Heart left ventricle (tissue), 16 donors: ENCODE results near the gene DNASE1L1. TPM values are rescaled to one million over a fixed set of nuclear protein-coding genes. Genes with fewer than 3 reads are reported as not detected.

ENCODE experiments used
- ATAC-seq, 4 donors: fragments of 200-7000 bp; cut with Tn5 transposase; one replicate each; pipeline ENCODE4 v1.9.1; 2020 to 2022; ENCODE audit warnings: moderate library complexity in 4 of 4, mild to moderate bottlenecking in 3 of 4, moderate number of reproducible peaks in 1 of 4
- DNase-seq, 5 donors: peaks; one replicate each; pipeline ENCODE4 v3.0.0-alpha.2; 2020
- H3K27ac ChIP-seq, 12 donors: fragments of 200-600 bp; sonication (generic) in 4 of 12; one replicate each; pipeline versions ENCODE4 v1.5.0 to v1.8.0; 2016 to 2022; ENCODE audit warnings: mild to moderate bottlenecking in 2 of 12
- H3K27me3 ChIP-seq, 9 donors: fragments of 200-600 bp; sonication (generic) in 2 of 9; one replicate each; pipeline versions ENCODE4 v1.5.1 to v1.8.0; 2016 to 2022; ENCODE audit warnings: mild to moderate bottlenecking in 3 of 9
- H3K36me3 ChIP-seq, 9 donors: fragments of 200-600 bp; sonication (generic) in 2 of 9; one replicate each; pipeline versions ENCODE4 v1.5.0 to v1.8.0; 2018 to 2022; ENCODE audit warnings: mild to moderate bottlenecking in 2 of 9
- H3K4me1 ChIP-seq, 12 donors: fragments of 200-600 bp; sonication (generic) in 4 of 12; one replicate each; pipeline versions ENCODE4 v1.5.0 to v1.8.0; 2016 to 2022; ENCODE audit warnings: mild to moderate bottlenecking in 3 of 12
- H3K4me3 ChIP-seq, 12 donors: fragments of 200-600 bp; sonication (generic) in 4 of 12; one replicate each; pipeline versions ENCODE4 v1.5.0 to v1.8.0; 2017 to 2022; ENCODE audit warnings: mild to moderate bottlenecking in 9 of 12, moderate library complexity in 4 of 12
- H3K9me3 ChIP-seq, 12 donors: fragments of 200-600 bp; sonication (generic) in 4 of 12; one replicate each; pipeline versions ENCODE4 v1.5.0 to v1.8.0; 2016 to 2022; ENCODE audit warnings: mild to moderate bottlenecking in 1 of 12
- CTCF ChIP-seq, 12 donors: fragments of 200-600 bp; sonication (generic) in 4 of 12; IDR thresholded peaks; one replicate each; pipeline versions ENCODE4 v1.5.0 to v1.8.0; 2018 to 2022; ENCODE audit warnings: antibody characterized with exemption in 12 of 12, mild to moderate bottlenecking in 5 of 12
- POLR2A ChIP-seq, 2 donors: fragments of 450-650 bp; IDR thresholded peaks; one replicate each; pipeline ENCODE4 v1.6.1; 2017; ENCODE audit warnings: antibody characterized with exemption in 2 of 2, mild to moderate bottlenecking in 2 of 2, moderate library complexity in 2 of 2
- WGBS, 4 donors: extraction: QIAGEN DNeasy Blood & Tissue Kit in 2 of 4; methylation state at CpG; one replicate each; pipeline versions ENCODE4 v1.1.5 to v1.1.7; 2013 to 2018; 5-methylcytosine and 5-hydroxymethylcytosine counted together
- intact Hi-C, 10 donors: fragments of 100-400 bp; cut with DNase I; formaldehyde crosslinking; loops; one replicate each; pipeline versions ENCODE4 v1.11.1 to v1.14.2; 2022
- polyA plus RNA-seq, 2 donors: library from polyadenylated mRNA; stranded (reverse); fragments of 200-250 nt; gene quantifications; one replicate each; pipeline ENCODE4 v1.2.3, GENCODE V29; 2013
- total RNA-seq, 9 donors: library from RNA; depleted of rRNA in 2 of 9; stranded (reverse); fragments of >200 nt in 2 of 9; fragmentation: NEBNext Ultra II Directional in 3 of 9; extraction: Animal tissue kit (Norgen Biotek cat#: 25700) in 3 of 9; gene quantifications; one replicate each; pipeline versions ENCODE4 v1.1.0 to v1.2.4, GENCODE V29; 2016 to 2023
- donor health status: ischemic (EF 13 %, LVEDD 7.1; RV severe dilation, severe dysfunction).
- donor health status: healthy with polysubstance abuse.
- donor health status: DM: no; HTN: yes; CAD: no.
- donor health status: DM: no; HTN: no; CAD: no.
- donor health status: ischemic (EF 25% LVEDD 6.9; RV normal size, moderate dysfunction).
- donor health status: ischemic (EF 25% LVEDD 5.7; RV mildly dilated, moderate dysfunction).
- donor health status: healthy.
- donor health status: DM: yes; HTN: yes; CAD: no.
- donor health status: ischemic (EF 35%, LVEDD 5.7; RV mildly dilated, moderate dysfunction).
- donor health status: nonischemic (EF 11% LVEDD 7.7; RV severe dilation, severe dysfunction).
- donor health status: DM: yes; HTN: yes; CAD: no.
- donor health status: PGD.
- donor health status: ischemic (EF 29% LVEDD 5.4; RV normal size, mild dysfunction).
- donor health status: nonischemic (EF 23%, LVEDD 6.1; RV moderate dilation, normal function).

Gene DNASE1L1
- total and polyA plus RNA-seq, 11 donors = 26.7 to 117 (median 43.8) TPM

- H3K4me3 ChIP-seq = no peak overlapping the region
- intact Hi-C loops = no loop called here
- TF ChIP-seq POLR2A (IDR thresholded peaks at IDR 0.05) (no peak), CTCF (IDR thresholded peaks at IDR 0.05) (no peak)
- H3K27ac ChIP-seq = no peak overlapping the region
- peaks cover 0 to 3% (median 0%) of the 10 kb centered on the region in 9 donors for H3K27me3 ChIP-seq
- no peaks in the 10 kb centered on the region for H3K9me3 ChIP-seq
- ATAC-seq (no peak), DNase-seq (no peak)
- no peaks in the 10 kb centered on the region for H3K4me1 ChIP-seq
- 86 to 94% (median 91%) methylated on average over 9 of the region's 9 CpGs for WGBS, 4 donors
- H3K36me3 ChIP-seq = peaks cover 0 to 37% (median 19%) of the 10 kb centered on the region in 9 donors
Measured at GRCh38 chrX:154452823-154453222, 43.8 kb upstream of the DNASE1L1 start.

GRCh38 chrX:154450312-154450711 lies 41.3 kb upstream of the DNASE1L1 start:
- Histone ChIP-seq H3K27ac (no peak overlapping the region), H3K4me1 (peaks cover 0 to 4% (median 0%) of the 10 kb centered on the region in 12 donors), H3K4me3 (no peak overlapping the region), H3K27me3 (peaks cover 0 to 3% (median 0%) of the 10 kb centered on the region in 9 donors), H3K36me3 (peaks cover 0 to 46% (median 19%) of the 10 kb centered on the region in 9 donors), H3K9me3 (no peaks in the 10 kb centered on the region)
- intact Hi-C loops = no loop called here
- DNase-seq (no peak), ATAC-seq (no peak)
- no peak for TF ChIP-seq CTCF (IDR thresholded peaks at IDR 0.05)
- TF ChIP-seq POLR2A (IDR thresholded peaks at IDR 0.05) = no peak
- WGBS, 4 donors = 87 to 95% (median 90%) methylated on average over 17 of the region's 17 CpGs

GRCh38 chrX:154449618-154450017 lies 40.6 kb upstream of the DNASE1L1 start:
- ATAC-seq (no peak), DNase-seq (peak in 1 of 5 donors; percentile 29)
- peaks cover 0 to 11% (median 6%) of the 10 kb centered on the region in 12 donors for H3K4me1 ChIP-seq
- H3K27me3 ChIP-seq = peaks cover 0 to 3% (median 0%) of the 10 kb centered on the region in 9 donors
- intact Hi-C loops = no loop called here
- no peak overlapping the region for H3K4me3 ChIP-seq
- H3K36me3 ChIP-seq = peaks cover 0 to 46% (median 19%) of the 10 kb centered on the region in 9 donors
- TF ChIP-seq POLR2A (IDR thresholded peaks at IDR 0.05) (no peak), CTCF (IDR thresholded peaks at IDR 0.05) (no peak)
- no peaks in the 10 kb centered on the region for H3K9me3 ChIP-seq
- H3K27ac ChIP-seq = no peak overlapping the region
- 88 to 95% (median 93%) methylated on average over 10 to 18 of the region's 18 CpGs for WGBS, 4 donors

DNA sequence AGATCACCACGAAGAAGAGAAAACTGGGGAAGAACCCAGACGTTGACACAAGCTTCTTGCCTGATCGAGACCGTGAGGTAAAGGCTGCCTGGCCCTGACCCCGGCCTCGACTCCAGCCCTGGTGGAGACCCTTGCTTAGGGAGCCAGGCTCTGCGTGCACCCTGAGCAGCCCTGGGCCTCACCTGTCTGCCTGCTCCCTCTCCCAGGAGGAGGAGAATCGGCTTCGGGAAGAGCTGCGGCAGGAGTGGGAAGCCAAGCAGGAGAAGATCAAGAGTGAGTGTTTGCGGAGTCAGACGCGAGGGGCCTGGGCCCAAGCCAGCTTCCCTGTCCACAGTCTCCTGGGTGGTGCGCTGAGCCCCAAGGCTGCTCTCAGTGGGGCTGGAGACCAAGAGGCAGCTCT lies 39.4 kb upstream of the DNASE1L1 start:
- no peak for DNase-seq
- Histone ChIP-seq H3K4me1 (peaks cover 0 to 15% (median 8%) of the 10 kb centered on the region in 12 donors), H3K27ac (no peak overlapping the region), H3K27me3 (peaks cover 0 to 3% (median 0%) of the 10 kb centered on the region in 9 donors), H3K4me3 (no peak overlapping the region), H3K9me3 (no peaks in the 10 kb centered on the region), H3K36me3 (peaks cover 0 to 46% (median 19%) of the 10 kb centered on the region in 9 donors)
- intact Hi-C loops = no loop called here
- WGBS, 4 donors = 88 to 93% (median 89%) methylated on average over 13 to 14 of the region's 14 CpGs
- ATAC-seq = no peak
- no peak for TF ChIP-seq CTCF (IDR thresholded peaks at IDR 0.05)
- TF ChIP-seq POLR2A (IDR thresholded peaks at IDR 0.05) = no peak
